ENCODE data around the gene SPPL3. TPM values are rescaled to one million over a fixed set of nuclear protein-coding genes. Genes with fewer than 3 reads are reported as not detected.

Gene SPPL3
- total RNA-seq, 4 donors from 2014 or later, result 30.3 to 47.1 (median 34.2) TPM

DNA sequence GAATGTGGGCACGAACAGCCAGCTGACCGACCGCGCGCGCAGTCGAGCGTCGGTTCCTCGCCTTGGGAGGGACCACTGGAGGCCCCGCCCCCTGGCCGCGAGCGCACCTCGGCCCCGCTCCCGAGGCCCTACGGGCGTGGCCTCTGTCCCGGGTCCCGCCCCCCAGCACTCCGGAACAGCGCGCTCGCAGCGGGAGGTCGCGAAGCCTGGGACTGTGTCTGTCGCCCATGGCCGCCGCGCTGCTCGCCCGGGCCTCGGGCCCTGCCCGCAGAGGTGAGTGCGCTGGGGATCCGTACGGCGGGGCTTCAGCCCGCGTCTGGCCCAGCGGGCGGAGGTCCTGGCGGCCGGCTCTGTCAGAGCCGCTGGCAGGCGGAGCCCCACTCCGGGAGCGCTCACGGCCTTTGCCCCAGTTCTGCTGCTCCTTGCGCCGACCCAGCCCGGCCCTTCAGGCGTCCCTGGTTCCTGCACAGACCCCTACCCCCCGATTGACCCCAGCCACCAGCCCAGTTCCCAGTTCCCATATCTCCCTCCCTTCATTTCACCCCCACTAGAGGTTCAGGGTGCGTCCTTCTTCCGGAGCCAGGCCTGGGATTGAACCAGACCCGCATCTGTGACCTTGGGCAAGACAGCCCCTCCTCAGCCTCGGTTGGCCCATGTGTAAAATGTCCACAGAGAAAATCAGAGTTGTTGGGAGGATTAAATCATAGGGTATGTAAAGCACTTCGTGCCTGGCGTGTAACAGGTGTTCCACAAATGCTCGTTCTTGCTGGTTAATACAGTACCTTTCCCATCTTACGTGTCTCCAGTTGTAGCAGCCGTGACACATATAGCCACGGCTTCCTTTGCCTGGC is 178.3 kb downstream of the SPPL3 start, which contains the start of gene ACADS:
Gene ACADS (plus strand): TSS at position 168 of the 851 bp plus-strand sequence. CDS start 60 bp downstream, at position 228.
- Histone ChIP-seq H3K4me1 (peaks cover 4 to 26% (median 10%) of the 10 kb centered on the region in 3 donors), H3K4me3 (peak within 1 kb of the TSS; percentile 46 to 75 (median 63)), H3K36me3 (peaks cover 0 to 71% (median 7%) of the 10 kb centered on the region in 3 donors), H3K9me3 (no peaks in the 10 kb centered on the region), H3K27me3 (no peaks in the 10 kb centered on the region), H3K27ac (peak within 1 kb of the TSS; percentile 71 to 87 (median 72))
- intact Hi-C loops (cut with DNase I), result no loop called here
- WGBS, 2 donors, result 2 to 8% methylated on average over 15 to 29 of the region's 66 CpGs
- TF ChIP-seq POLR2A (IDR thresholded peaks at IDR 0.05), result peak in 2 of 4 donors; percentile 54 to 60
- TF ChIP-seq, protein P1, sequence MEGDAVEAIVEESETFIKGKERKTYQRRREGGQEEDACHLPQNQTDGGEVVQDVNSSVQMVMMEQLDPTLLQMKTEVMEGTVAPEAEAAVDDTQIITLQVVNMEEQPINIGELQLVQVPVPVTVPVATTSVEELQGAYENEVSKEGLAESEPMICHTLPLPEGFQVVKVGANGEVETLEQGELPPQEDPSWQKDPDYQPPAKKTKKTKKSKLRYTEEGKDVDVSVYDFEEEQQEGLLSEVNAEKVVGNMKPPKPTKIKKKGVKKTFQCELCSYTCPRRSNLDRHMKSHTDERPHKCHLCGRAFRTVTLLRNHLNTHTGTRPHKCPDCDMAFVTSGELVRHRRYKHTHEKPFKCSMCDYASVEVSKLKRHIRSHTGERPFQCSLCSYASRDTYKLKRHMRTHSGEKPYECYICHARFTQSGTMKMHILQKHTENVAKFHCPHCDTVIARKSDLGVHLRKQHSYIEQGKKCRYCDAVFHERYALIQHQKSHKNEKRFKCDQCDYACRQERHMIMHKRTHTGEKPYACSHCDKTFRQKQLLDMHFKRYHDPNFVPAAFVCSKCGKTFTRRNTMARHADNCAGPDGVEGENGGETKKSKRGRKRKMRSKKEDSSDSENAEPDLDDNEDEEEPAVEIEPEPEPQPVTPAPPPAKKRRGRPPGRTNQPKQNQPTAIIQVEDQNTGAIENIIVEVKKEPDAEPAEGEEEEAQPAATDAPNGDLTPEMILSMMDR (IDR thresholded peaks at IDR 0.05), result peak in 1 of 6 experiments; percentile 9
- peak; percentile 30 for DNase-seq

DNA sequence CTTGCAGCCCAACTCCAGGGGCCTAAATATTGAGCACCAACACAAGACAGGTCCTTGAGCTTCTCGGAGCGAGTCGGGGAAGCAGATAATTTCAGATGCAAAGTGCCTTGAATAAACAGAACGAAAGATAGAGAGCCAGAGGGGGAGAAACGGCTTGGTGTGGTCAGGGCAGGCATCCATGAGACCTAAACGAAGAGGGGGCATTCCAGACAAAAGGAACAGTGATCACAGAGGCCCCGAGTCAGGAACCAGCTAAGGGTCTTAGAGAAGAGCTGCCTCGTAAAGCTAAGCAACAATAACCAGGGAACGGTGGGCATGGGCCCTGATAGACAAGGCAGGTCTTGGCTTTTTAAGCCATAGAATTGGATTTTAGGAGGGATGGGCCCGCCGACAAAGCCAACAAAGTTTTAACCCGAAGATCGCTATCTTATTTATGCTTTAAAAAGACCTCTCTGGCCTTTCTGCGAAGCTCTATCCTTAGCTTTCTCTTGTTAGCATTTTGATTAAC is 179.0 kb downstream of the SPPL3 start:
- peak overlapping the region; percentile 46 to 75 (median 63) for H3K4me3 ChIP-seq
- no peaks in the 10 kb centered on the region for H3K9me3 ChIP-seq
- 28 to 35% methylated on average over 14 of the region's 14 CpGs for WGBS, 2 donors
- peaks cover 4 to 33% (median 10%) of the 10 kb centered on the region in 3 donors for H3K4me1 ChIP-seq
- intact Hi-C loops (cut with DNase I), result no loop called here
- TF ChIP-seq POLR2A (IDR thresholded peaks at IDR 0.05), result no peak
- TF ChIP-seq, protein P1 (IDR thresholded peaks at IDR 0.05), result no peak
- H3K27ac ChIP-seq, result peak overlapping the region; percentile 71 to 87 (median 72)
- H3K27me3 ChIP-seq, result no peaks in the 10 kb centered on the region
- H3K36me3 ChIP-seq, result peaks cover 4 to 71% (median 10%) of the 10 kb centered on the region in 3 donors
- DNase-seq, result no peak

DNA sequence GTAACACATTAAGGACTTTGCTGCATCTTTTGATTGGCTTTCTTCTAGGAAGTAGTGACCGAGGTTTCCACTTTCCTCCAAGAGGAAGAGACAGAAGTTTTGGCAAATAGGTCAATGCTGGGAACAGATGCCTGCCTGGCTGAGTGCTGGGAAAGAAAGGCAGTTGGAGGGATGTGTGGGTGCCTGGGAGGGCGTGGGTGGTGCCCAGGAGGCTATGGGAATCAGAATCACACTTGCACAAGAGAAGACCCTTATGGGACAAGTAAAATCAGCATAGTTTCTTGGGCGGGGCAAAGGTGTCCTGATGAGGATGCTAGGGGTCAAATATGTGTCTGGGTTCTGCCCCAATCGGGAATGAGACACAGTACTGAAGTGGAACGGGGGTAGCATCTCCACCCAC is 179.4 kb downstream of the SPPL3 start:
- Histone ChIP-seq H3K4me3 (peak overlapping the region in 2 of 4 donors; percentile 73 to 75), H3K4me1 (peaks cover 4 to 34% (median 10%) of the 10 kb centered on the region in 3 donors), H3K27ac (peak overlapping the region in 1 of 4 donors; percentile 71), H3K36me3 (peaks cover 9 to 71% (median 10%) of the 10 kb centered on the region in 3 donors), H3K27me3 (no peaks in the 10 kb centered on the region), H3K9me3 (no peaks in the 10 kb centered on the region)
- intact Hi-C loops (cut with DNase I), result no loop called here
- 60 to 74% methylated on average over 5 of the region's 5 CpGs for WGBS, 2 donors
- TF ChIP-seq, protein P1 (IDR thresholded peaks at IDR 0.05), result no peak
- no peak for TF ChIP-seq POLR2A (IDR thresholded peaks at IDR 0.05)
- DNase-seq, result no peak

DNA sequence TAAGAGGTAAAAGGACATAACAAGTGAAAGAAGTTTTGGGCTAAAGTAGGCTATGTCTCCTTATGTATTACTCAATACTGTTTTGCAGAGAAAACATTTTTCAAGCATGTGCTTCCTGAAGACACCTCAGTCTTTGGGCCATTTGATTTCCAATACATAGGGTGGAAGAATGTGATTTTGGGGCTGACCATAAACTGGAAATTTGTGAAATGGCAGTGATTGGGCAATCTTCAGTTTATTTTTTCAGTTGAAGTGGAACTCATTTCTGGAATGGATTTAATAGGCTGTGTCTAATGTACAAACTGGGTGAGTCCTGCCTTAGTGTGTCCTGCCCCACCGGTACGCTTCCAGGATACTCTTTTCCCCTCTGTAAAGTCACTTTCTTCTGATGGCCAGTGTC is 181.4 kb downstream of the SPPL3 start:
- DNase-seq, result no peak
- Histone ChIP-seq H3K4me3 (no peak overlapping the region), H3K27me3 (no peaks in the 10 kb centered on the region), H3K9me3 (no peaks in the 10 kb centered on the region), H3K4me1 (peaks cover 4 to 34% (median 10%) of the 10 kb centered on the region in 3 donors), H3K27ac (no peak overlapping the region), H3K36me3 (peaks cover 15 to 71% (median 21%) of the 10 kb centered on the region in 3 donors)
- 93 to 100% methylated on average over 2 of the region's 2 CpGs for WGBS, 2 donors
- TF ChIP-seq, protein P1 (IDR thresholded peaks at IDR 0.05), result no peak
- intact Hi-C loops (cut with DNase I), result no loop called here

DNA sequence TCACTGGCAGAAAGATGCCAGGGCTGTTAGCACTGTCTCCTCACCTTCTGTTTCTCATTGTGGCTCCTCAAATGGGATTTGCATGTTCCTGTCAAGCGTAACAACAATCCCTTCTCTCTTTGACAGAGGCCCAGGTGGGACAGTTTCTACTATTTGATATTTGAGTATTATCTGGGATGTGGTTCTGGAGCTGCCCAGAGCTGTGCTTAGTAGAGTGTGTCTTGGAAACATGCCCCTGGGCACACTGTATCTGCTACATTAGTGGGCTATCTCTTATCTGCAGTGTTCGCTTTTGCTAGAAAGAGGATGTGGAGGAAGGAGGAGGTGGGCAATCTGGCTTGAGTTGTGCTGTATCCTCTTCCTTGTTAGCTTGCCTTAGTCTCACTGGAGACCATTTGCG is 182.3 kb downstream of the SPPL3 start:
- H3K4me1 ChIP-seq, result peaks cover 4 to 31% (median 10%) of the 10 kb centered on the region in 3 donors
- no peak overlapping the region for H3K4me3 ChIP-seq
- peaks cover 20 to 71% (median 29%) of the 10 kb centered on the region in 3 donors for H3K36me3 ChIP-seq
- TF ChIP-seq, protein P1 (IDR thresholded peaks at IDR 0.05), result no peak
- TF ChIP-seq POLR2A (IDR thresholded peaks at IDR 0.05), result no peak
- no peaks in the 10 kb centered on the region for H3K27me3 ChIP-seq
- H3K9me3 ChIP-seq, result no peaks in the 10 kb centered on the region
- intact Hi-C loops (cut with DNase I), result no loop called here
- H3K27ac ChIP-seq, result peak overlapping the region in 1 of 4 donors; percentile 3
- 93% methylated on average over 2 to 3 of the region's 3 CpGs for WGBS, 2 donors
- no peak for DNase-seq

Measured in esophagus squamous epithelium (tissue), 5 donors.